ENCODE measurements around the gene DICER1.

Gene DICER1

DNA sequence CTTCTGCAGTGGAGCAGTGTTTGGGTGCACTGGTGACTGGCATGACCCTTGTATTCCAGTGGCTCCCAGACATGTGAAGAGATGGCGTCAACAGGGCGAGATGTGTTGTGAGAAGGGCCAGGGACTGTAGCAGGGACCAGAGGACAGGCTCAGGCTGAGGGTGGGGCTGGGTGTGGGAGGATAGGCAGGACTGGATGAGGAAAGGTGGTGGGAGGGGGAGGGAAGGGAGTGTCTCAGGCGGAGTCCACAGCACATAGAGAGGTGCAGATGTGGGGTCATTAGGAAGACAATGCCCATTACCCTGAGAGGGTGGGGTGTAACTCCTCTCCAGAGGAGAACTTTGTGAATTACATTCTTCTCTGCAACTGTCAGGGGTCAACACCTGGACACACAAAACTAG, 78.5 kb downstream of the DICER1 start:
- no peak for DNase-seq (ENCODE audit: extremely low read depth, low read depth)
- TF ChIP-seq, protein P1, sequence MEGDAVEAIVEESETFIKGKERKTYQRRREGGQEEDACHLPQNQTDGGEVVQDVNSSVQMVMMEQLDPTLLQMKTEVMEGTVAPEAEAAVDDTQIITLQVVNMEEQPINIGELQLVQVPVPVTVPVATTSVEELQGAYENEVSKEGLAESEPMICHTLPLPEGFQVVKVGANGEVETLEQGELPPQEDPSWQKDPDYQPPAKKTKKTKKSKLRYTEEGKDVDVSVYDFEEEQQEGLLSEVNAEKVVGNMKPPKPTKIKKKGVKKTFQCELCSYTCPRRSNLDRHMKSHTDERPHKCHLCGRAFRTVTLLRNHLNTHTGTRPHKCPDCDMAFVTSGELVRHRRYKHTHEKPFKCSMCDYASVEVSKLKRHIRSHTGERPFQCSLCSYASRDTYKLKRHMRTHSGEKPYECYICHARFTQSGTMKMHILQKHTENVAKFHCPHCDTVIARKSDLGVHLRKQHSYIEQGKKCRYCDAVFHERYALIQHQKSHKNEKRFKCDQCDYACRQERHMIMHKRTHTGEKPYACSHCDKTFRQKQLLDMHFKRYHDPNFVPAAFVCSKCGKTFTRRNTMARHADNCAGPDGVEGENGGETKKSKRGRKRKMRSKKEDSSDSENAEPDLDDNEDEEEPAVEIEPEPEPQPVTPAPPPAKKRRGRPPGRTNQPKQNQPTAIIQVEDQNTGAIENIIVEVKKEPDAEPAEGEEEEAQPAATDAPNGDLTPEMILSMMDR (IDR thresholded peaks at IDR 0.05; ENCODE audit: low read depth, low read length) = no peak

DNA sequence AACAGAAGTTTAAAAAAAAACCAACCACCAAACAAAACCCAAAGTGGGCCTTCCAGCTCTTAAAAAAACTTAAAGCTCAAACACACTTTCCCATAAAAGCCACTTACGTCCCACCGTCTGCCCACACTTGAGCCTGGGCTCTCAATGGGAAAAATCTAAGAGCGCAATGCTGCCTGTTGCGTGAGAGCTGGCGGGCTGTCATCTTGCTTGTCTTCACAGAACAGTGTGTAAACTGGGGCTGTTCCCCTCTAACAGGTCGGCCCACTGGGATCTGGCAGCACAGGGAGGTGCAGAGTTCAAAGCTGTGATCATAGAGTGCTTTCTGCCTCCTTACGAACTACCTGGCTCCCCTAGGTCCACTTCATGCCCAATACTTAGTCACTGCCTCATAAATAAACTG, 80.0 kb downstream of the DICER1 start:
- TF ChIP-seq, protein P1 (IDR thresholded peaks at IDR 0.05; ENCODE audit: low read depth, low read length) = no peak
- no peak for DNase-seq (ENCODE audit: extremely low read depth, low read depth)

DNA sequence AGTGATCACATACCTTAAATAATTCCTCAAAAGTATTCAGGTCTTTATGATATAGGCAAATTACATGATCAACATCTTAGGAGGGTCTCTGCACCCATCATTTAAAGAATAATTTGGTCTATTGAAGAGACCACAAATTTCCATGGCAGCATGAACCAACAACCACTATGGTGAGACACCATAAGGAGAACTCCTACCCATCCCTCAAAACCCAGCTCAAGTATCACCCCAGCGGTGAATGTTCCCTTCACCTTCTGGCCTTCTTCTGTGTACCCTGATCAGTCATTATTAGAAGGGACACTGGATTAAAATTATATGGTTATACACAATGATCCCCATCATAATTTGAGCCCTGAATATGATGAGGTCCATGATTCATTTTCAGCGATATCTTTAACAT, 81.5 kb downstream of the DICER1 start:
- TF ChIP-seq, protein P1 (IDR thresholded peaks at IDR 0.05; ENCODE audit: low read depth, low read length) = no peak
- DNase-seq (ENCODE audit: extremely low read depth, low read depth) = no peak

DNA sequence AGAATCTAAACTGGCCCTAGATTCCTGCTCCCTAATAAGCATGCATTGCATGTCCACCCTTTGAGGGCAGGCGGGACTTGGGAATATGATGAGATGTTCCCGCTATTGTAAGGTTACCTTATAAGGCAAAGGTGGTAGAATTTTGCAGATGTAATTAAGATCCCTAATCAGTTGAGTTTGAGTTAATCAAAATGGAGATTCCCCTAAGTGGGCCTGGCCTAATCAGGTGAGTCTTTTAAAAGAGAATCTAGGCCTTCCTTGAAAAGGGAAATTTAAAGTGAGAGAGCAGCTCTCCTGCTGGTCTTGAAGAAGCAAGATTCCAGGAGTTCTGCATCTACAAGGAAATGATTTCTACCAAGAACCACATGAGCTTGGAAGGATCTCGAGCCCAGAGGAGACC, 83.4 kb downstream of the DICER1 start:
- TF ChIP-seq, protein P1 (IDR thresholded peaks at IDR 0.05; ENCODE audit: low read depth, low read length) = no peak
- no peak for DNase-seq (ENCODE audit: extremely low read depth, low read depth)

DNA sequence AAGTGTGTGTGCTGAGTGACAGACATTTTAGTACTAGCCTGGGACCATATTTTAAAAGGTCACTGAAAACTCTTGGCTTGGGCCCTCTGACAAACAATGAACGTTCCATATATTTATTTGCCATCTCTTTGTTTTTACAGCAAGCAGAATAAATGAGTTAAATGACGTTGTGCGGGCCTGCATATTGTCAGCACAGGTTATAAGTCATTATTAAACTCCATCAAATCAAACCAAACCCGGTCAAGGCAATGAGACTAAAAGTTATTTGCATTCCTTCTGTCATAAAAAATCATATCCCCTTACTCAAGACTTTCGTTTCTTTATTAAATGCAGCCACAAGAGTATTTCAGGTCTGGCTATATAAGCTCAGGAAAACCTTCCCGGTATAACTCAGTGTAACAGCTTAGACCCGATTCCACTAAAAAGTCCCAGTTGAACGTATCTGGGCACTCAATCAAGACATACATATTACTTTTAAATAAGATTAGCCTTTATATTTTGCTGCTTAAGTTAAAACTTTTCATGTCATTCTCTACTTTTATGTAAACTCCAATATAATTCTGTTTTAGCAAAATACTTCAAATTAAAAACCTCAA, 84.9 kb downstream of the DICER1 start:
- TF ChIP-seq, protein P1 (IDR thresholded peaks at IDR 0.05; ENCODE audit: low read depth, low read length) = no peak
- DNase-seq (ENCODE audit: extremely low read depth, low read depth) = no peak

DNA sequence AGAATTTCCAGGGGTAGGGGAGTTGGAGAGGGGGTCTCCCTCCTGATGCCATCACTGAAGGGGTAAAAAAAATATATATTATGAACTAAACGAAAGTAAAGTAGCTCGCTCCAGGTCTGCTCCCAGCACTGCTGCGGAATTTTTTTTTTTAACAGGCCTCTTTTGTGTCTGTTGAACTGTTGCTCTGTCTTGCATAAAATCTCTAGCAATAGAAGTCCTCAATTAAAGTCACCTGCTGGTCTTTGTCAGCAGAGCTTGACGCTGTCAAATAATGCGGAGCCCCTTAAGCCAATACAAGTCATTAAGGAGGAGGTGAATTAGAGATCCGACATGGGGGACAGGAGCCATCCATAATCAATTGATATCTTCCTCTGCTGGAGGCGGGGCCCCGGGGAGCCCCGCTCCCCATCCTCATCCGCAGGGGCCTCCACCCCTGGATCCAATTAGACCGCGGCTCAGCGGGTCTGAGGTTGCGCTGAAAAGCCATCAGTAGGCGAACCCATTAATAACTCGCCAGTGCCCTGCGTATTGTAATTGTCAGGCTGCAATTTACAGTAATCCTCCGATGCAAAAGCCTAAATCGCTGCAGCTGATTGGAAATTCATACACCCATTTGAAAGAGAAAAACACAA, 85.6 kb downstream of the DICER1 start:
- no peak for DNase-seq (ENCODE audit: extremely low read depth, low read depth)
- TF ChIP-seq, protein P1 (IDR thresholded peaks at IDR 0.05; ENCODE audit: low read depth, low read length) = no peak

DNA sequence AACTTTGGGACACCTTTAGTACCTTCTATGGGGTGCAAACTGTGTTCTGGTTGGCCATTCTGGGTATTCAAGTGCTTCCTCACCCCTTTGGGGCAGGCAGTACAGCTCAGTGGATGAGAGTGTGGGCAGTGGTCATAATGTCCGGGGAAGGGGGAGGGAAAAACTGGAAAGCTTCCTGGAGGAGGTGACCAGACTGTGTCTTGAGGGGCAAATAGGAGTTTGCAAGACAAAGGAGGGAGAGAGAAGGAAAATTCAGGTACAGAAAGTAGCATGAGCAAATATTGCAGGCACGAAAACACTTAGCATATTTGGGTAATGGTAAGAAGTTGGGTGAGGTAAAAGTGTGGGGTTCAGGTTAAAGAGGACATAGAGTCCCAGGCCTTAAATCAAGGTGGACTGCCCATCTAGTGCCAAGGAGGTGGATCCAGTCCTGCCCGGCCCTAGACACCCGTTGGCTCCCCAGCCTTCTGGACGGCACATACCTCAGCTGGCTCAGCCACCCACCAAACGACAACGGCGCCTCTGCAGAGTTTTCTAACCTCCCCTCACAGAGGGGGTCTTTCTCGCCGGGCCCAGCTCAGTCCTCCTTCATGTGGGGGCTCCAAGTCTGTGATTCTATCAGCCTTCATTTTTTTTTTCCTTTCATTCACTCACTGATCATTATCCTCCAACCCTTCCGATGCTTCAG, 86.4 kb downstream of the DICER1 start:
- DNase-seq (ENCODE audit: extremely low read depth, low read depth) = no peak
- TF ChIP-seq, protein P1 (IDR thresholded peaks at IDR 0.05; ENCODE audit: low read depth, low read length) = no peak

All from AG09319 (cell line).